DOHH2 (cell line): Measurements from ENCODE around the gene OR10A3.
"Not testable (repeated sequence)": the region's sequence is repeated elsewhere in the genome, so short reads cannot be mapped to it uniquely, and the experiment has no call there.

Experiments
- EZH2phosphoT487 ChIP-seq: fragments of 200-600 bp; sonication (generic); IDR thresholded peaks from 2 replicates; pipeline ENCODE4 v1.6.1; 2017; ENCODE audit warnings: borderline replicate concordance, mild to moderate bottlenecking, antibody characterized with exemption, low read length, moderate library complexity, mixed read lengths
- TF ChIP-seq, protein P1 (sequence below): fragments of 200-600 bp; sonication (generic); IDR thresholded peaks from one replicate; pipeline ENCODE4 v1.5.1; 2014; ENCODE audit warnings: antibody characterized with exemption, mild to moderate bottlenecking, low read depth, low read length; ENCODE audit not compliant: poor library complexity, severe bottlenecking

GRCh38 chr11:7987560-7987883 lies 46.0 kb upstream of the OR10A3 start:
- TF ChIP-seq, protein P1, sequence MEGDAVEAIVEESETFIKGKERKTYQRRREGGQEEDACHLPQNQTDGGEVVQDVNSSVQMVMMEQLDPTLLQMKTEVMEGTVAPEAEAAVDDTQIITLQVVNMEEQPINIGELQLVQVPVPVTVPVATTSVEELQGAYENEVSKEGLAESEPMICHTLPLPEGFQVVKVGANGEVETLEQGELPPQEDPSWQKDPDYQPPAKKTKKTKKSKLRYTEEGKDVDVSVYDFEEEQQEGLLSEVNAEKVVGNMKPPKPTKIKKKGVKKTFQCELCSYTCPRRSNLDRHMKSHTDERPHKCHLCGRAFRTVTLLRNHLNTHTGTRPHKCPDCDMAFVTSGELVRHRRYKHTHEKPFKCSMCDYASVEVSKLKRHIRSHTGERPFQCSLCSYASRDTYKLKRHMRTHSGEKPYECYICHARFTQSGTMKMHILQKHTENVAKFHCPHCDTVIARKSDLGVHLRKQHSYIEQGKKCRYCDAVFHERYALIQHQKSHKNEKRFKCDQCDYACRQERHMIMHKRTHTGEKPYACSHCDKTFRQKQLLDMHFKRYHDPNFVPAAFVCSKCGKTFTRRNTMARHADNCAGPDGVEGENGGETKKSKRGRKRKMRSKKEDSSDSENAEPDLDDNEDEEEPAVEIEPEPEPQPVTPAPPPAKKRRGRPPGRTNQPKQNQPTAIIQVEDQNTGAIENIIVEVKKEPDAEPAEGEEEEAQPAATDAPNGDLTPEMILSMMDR = not testable (repeated sequence)
- TF ChIP-seq EZH2phosphoT487 = not testable (repeated sequence)
